Karpas-422 (cell line): Measurements from ENCODE around the gene SERTM2. TPM values are rescaled to one million over a fixed set of nuclear protein-coding genes. Genes with fewer than 3 reads are reported as not detected.

Experiments used
- DNase-seq: peaks from one replicate; pipeline ENCODE4 v3.0.0-alpha.2; 2015
- H2AFZ ChIP-seq: fragments of 200-600 bp; sonication (generic); 2 replicates; pipeline ENCODE4 v1.6.1; 2014; ENCODE audit warnings: antibody characterized with exemption, low read length, mixed read lengths
- H3K27ac ChIP-seq: fragments of 200-600 bp; sonication (generic); 2 replicates; pipeline ENCODE4 v1.5.1; 2014; ENCODE audit warnings: mild to moderate bottlenecking, low read length, moderate library complexity
- H3K27me3 ChIP-seq: fragments of 200-600 bp; sonication (generic); 2 replicates; pipeline ENCODE4 v1.6.1; 2014; ENCODE audit warnings: low read length, mixed read lengths
- H3K36me3 ChIP-seq: fragments of 200-600 bp; sonication (generic); 2 replicates; pipeline ENCODE4 v1.6.1; 2014; ENCODE audit warnings: low read length, mixed read lengths; ENCODE audit not compliant: insufficient read depth
- H3K4me1 ChIP-seq: fragments of 200-600 bp; sonication (generic); 2 replicates; pipeline ENCODE4 v1.6.1; 2014; ENCODE audit warnings: mild to moderate bottlenecking, low read length, mixed read lengths
- H3K4me2 ChIP-seq: fragments of 200-600 bp; sonication (generic); 2 replicates; pipeline ENCODE4 v1.6.1; 2014; ENCODE audit warnings: low read length, low read depth, mild to moderate bottlenecking; ENCODE audit not compliant: poor library complexity, severe bottlenecking
- H3K4me3 ChIP-seq: fragments of 200-600 bp; sonication (generic); 2 replicates; pipeline ENCODE4 v1.5.1; 2014; ENCODE audit warnings: mild to moderate bottlenecking, antibody characterized with exemption, low read length, mixed read lengths
- H3K79me2 ChIP-seq: fragments of 200-600 bp; sonication (generic); 2 replicates; pipeline ENCODE4 v1.6.1; 2014; ENCODE audit warnings: mild to moderate bottlenecking, low read length, mixed read lengths
- H3K9ac ChIP-seq: fragments of 200-600 bp; sonication (generic); 2 replicates; pipeline ENCODE4 v1.6.0; 2014; ENCODE audit warnings: low read length
- H3K9me2 ChIP-seq: fragments of 200-600 bp; sonication (generic), shearing (Covaris generic); replicated peaks from 2 replicates; pipeline ENCODE4 v1.6.0; 2014; ENCODE audit warnings: mild to moderate bottlenecking, low read length, moderate library complexity; ENCODE audit not compliant: insufficient read depth
- H3K9me3 ChIP-seq: fragments of 300-700, 200-600 bp; sonication (generic); 2 replicates; pipeline ENCODE4 v1.6.1; 2014; ENCODE audit warnings: low read length, mixed read lengths
- H4K20me1 ChIP-seq: fragments of 200-600 bp; sonication (generic); 2 replicates; pipeline ENCODE4 v1.6.1; 2014; ENCODE audit warnings: mild to moderate bottlenecking, antibody characterized with exemption, low read length, low read depth; ENCODE audit not compliant: insufficient read depth
- total RNA-seq: library from RNA; depleted of rRNA; stranded (reverse); fragments of >200 nt; shearing (Covaris generic); gene quantifications from 2 replicates; pipeline ENCODE4 v1.2.3, GENCODE V29; 2014; ENCODE audit warnings: low replicate concordance; rRNA removed

The SERTM2 gene
- total RNA-seq, 1 experiment from 2014 or later = not detected

GRCh38 chrX:111561851-111562250, 50.4 kb downstream of the SERTM2 start:
- Histone ChIP-seq H3K27me3 (no peaks in the 10 kb centered on the region), H3K36me3 (no peaks in the 10 kb centered on the region), H3K79me2 (no peaks in the 10 kb centered on the region), H3K4me1 (no peaks in the 10 kb centered on the region), H2AFZ (no peak overlapping the region), H4K20me1 (no peaks in the 10 kb centered on the region), H3K9me3 (no peaks in the 10 kb centered on the region), H3K4me2 (no peak overlapping the region), H3K27ac (no peak overlapping the region), H3K9me2 (no peaks in the 10 kb centered on the region), H3K4me3 (no peak overlapping the region), H3K9ac (no peak overlapping the region)
- no peak for DNase-seq

- no peaks in the 10 kb centered on the region for H3K4me1 ChIP-seq
- H4K20me1 ChIP-seq = no peaks in the 10 kb centered on the region
- no peak overlapping the region for H3K9ac ChIP-seq
- H3K36me3 ChIP-seq = no peaks in the 10 kb centered on the region
- no peak overlapping the region for H3K27ac ChIP-seq
- DNase-seq = no peak
- H3K9me2 ChIP-seq = no peaks in the 10 kb centered on the region
- H3K4me3 ChIP-seq = no peak overlapping the region
- no peaks in the 10 kb centered on the region for H3K27me3 ChIP-seq
- H3K4me2 ChIP-seq = no peak overlapping the region
- no peaks in the 10 kb centered on the region for H3K9me3 ChIP-seq
- H3K79me2 ChIP-seq = no peaks in the 10 kb centered on the region
- H2AFZ ChIP-seq = no peak overlapping the region
These were observed 56.3 kb downstream of the SERTM2 start for GRCh38 chrX:111567542-111568255.

GRCh38 chrX:111568354-111568753, 56.9 kb downstream of the SERTM2 start:
- Histone ChIP-seq H3K9me3 (no peaks in the 10 kb centered on the region), H3K4me1 (no peaks in the 10 kb centered on the region), H3K36me3 (no peaks in the 10 kb centered on the region), H3K9ac (no peak overlapping the region), H3K27ac (no peak overlapping the region), H2AFZ (no peak overlapping the region), H4K20me1 (no peaks in the 10 kb centered on the region), H3K4me2 (no peak overlapping the region), H3K9me2 (no peaks in the 10 kb centered on the region), H3K79me2 (no peaks in the 10 kb centered on the region), H3K4me3 (no peak overlapping the region), H3K27me3 (no peaks in the 10 kb centered on the region)
- no peak for DNase-seq

GRCh38 chrX:111568817-111569216, 57.4 kb downstream of the SERTM2 start:
- H3K27ac ChIP-seq = no peak overlapping the region
- no peaks in the 10 kb centered on the region for H4K20me1 ChIP-seq
- H3K9ac ChIP-seq = no peak overlapping the region
- H3K4me3 ChIP-seq = no peak overlapping the region
- H3K27me3 ChIP-seq = no peaks in the 10 kb centered on the region
- no peaks in the 10 kb centered on the region for H3K79me2 ChIP-seq
- no peaks in the 10 kb centered on the region for H3K9me2 ChIP-seq
- no peaks in the 10 kb centered on the region for H3K36me3 ChIP-seq
- no peak overlapping the region for H3K4me2 ChIP-seq
- no peaks in the 10 kb centered on the region for H3K9me3 ChIP-seq
- no peak overlapping the region for H2AFZ ChIP-seq
- DNase-seq = no peak
- H3K4me1 ChIP-seq = no peaks in the 10 kb centered on the region

Other genes with a start within 250 kb of the SERTM2 start
- gene CAPN6, start 241.2 kb upstream of the SERTM2 start, total RNA-seq = not detected in 2 replicates
- not detected in 2 replicates for gene DCX, start 99.5 kb upstream of the SERTM2 start, total RNA-seq
- 145 and 248 TPM in 2 replicates for gene ALG13, start 169.5 kb downstream of the SERTM2 start, total RNA-seq